Measurements from ENCODE around the gene DNLZ.
"Not testable (repeated sequence)": the region's sequence is repeated elsewhere in the genome, so short reads cannot be mapped to it uniquely, and the experiment has no call there.

DNLZ gene

GRCh38 chr9:136320972-136321371 lies 42.6 kb downstream of the DNLZ start:
- DNase-seq, result not testable (repeated sequence)

- DNase-seq, result not testable (repeated sequence)
Observed at GRCh38 chr9:136319955-136320354, 43.6 kb downstream of the DNLZ start.

GRCh38 chr9:136319244-136319643 lies 44.3 kb downstream of the DNLZ start:
- DNase-seq, result not testable (repeated sequence)

GRCh38 chr9:136318776-136319241 lies 44.7 kb downstream of the DNLZ start:
- no peak for DNase-seq

GRCh38 chr9:136318111-136318775 lies 45.3 kb downstream of the DNLZ start:
- no peak for DNase-seq

- no peak for DNase-seq
Observed at GRCh38 chr9:136317695-136318094, 45.8 kb downstream of the DNLZ start.

GRCh38 chr9:136316896-136317676 lies 46.5 kb downstream of the DNLZ start:
- no peak for DNase-seq

GRCh38 chr9:136316271-136316751 lies 47.2 kb downstream of the DNLZ start:
- DNase-seq, result peak in 1 of 56 donors; percentile 23

- DNase-seq, result no peak
Observed at GRCh38 chr9:136314944-136315343, 48.6 kb downstream of the DNLZ start.

GRCh38 chr9:136314056-136314416 lies 49.5 kb downstream of the DNLZ start:
- DNase-seq, result no peak

- no peak for DNase-seq
Observed at GRCh38 chr9:136313111-136314055, 50.2 kb downstream of the DNLZ start.

GRCh38 chr9:136312436-136312835 lies 51.1 kb downstream of the DNLZ start:
- DNase-seq, result peak in 29 of 56 donors; percentile 2 to 70 (median 24)

- no peak for DNase-seq
Observed at GRCh38 chr9:136312009-136312375, 51.6 kb downstream of the DNLZ start.

- no peak for DNase-seq
Observed at GRCh38 chr9:136311051-136312008, 52.2 kb downstream of the DNLZ start.

- DNase-seq, result no peak
Observed at GRCh38 chr9:136310273-136311030, 53.1 kb downstream of the DNLZ start.

- no peak for DNase-seq
Observed at GRCh38 chr9:136309806-136310220, 53.7 kb downstream of the DNLZ start.
